LNCaP clone FGC (cell line): Measurements from ENCODE around the gene PAOX.

Experiments used
- DNase-seq: peaks from one replicate; pipeline ENCODE4 v3.0.0-alpha.2; 2011; ENCODE audit warnings: low read depth
- H3K4me3 ChIP-seq: 2 replicates; pipeline ENCODE4 v1.5.1; 2011; ENCODE audit warnings: mild to moderate bottlenecking, low read depth, low read length, control low read depth
- CTCF ChIP-seq: IDR thresholded peaks from 2 replicates; pipeline ENCODE4 v1.5.1; 2012; ENCODE audit warnings: mild to moderate bottlenecking; ENCODE audit not compliant: control insufficient read depth, insufficient read depth; ENCODE audit errors: extremely low read depth

Gene PAOX

DNA sequence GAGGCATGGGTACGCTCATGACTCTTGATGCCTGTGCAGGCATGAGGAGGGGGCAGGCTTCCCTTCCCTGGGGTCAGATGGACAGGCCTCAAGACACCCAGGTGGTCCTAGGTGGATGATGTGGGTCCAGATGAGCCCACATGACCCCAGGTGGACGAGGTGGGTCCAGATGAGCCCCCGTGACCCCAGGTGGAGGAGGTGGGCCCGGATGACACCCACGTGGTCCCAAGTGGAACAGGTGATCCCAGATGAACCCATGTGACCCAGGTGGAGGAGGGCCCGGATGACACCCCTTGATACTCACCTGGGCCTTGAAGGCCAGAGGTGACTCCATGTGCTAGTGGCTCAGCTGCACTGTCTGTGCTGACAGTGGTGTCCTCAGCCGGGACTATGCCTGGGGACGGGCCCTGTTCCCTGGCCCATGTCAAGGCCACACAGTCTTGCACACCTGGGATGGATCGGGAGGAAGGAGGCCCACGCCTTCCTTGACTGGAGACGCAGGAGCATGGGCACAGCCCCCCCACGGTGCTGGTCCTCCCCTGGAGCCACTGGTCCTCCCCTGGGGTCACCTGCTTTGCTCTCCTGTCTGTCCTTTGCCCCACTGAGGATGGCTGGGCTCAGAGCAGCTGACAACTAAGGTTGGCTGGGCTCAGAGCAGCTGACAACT is 28.6 kb upstream of the PAOX start:
- DNase-seq, result no peak
- H3K4me3 ChIP-seq, result no peak overlapping the region
- TF ChIP-seq CTCF, result no peak

DNA sequence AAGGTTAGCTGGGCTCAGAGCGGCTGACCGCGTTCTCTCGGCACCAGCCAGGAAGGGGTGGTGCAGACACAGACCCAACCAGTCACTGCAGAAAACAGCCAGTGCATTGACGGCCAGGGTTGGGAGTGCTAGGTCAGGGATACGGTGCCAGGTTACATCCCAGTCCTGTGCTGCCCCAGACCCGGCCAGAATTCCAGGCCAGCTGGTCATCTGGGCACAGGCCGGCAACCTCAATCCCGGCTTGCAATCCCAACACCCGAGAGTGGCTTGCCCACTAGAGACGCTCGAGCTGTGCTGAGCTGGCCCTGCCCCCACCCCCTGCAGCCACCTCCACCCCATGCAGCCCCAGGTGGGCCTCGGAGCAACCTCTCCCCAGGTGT is 28.1 kb upstream of the PAOX start:
- H3K4me3 ChIP-seq, result no peak overlapping the region
- TF ChIP-seq CTCF, result no peak
- DNase-seq, result no peak

DNA sequence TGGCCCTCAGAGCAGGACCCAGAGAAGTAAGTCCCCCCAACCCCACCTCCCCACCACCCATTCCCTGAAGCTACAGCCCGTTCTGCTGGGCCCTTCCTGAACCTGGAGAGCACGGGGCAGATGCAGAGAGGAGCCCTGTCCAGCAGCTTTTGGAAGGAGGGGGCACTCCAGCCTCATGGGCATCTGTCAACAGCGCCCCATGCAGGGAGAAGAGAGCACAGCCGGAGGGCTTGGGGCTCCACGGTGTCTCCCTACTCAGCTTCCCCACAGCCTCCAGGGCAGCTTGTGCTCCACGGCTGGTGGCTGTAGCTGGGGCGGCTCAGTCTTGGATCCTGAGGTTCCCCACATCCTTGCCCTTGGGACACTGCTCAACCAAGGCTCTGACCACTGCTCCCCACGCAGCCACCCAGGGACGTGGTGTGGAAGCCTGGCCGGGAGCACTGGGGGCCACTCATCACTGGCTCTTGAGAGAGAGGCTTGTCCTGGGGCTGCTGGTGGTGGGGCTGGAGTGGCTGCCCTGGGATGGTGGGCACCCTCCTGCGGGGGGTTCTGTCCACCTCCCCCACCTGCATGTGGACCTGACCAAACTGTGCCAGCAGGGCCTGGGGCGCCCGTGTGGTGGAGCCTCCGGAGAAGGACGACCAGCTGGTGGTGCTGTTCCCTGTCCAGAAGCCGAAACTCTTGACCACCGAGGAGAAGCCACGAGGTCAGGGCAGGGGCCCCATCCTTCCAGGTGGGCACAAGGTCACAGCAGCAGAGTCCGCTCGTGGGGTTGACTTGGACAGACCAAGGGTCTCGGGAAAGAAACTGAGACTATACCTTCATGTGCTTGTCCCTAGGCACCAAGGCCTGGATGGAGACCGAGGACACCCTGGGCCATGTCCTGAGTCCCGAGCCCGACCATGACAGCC is 27.4 kb upstream of the PAOX start:
- H3K4me3 ChIP-seq, result no peak overlapping the region
- no peak for DNase-seq
- no peak for TF ChIP-seq CTCF

GRCh38 chr10:133353202-133353959 is 25.7 kb upstream of the PAOX start:
- DNase-seq, result peak; percentile 32
- H3K4me3 ChIP-seq, result no peak overlapping the region
- TF ChIP-seq CTCF, result no peak

- no peak for TF ChIP-seq CTCF
- no peak overlapping the region for H3K4me3 ChIP-seq
- no peak for DNase-seq
Measured at GRCh38 chr10:133353988-133354605, 25.0 kb upstream of the PAOX start.

- no peak for DNase-seq
- no peak for TF ChIP-seq CTCF
- H3K4me3 ChIP-seq, result no peak overlapping the region
Measured at GRCh38 chr10:133354672-133355240, 24.3 kb upstream of the PAOX start.
